ENCODE data around the gene URB1.
A peak's percentile ranks its signal among the peaks of the same experiment; 100 is the strongest.
"Not testable (repeated sequence)": the region's sequence is repeated elsewhere in the genome, so short reads cannot be mapped to it uniquely, and the experiment has no call there.

URB1 gene

GRCh38 chr21:32392299-32392879, 423 bp downstream of the URB1 start:
- Histone ChIP-seq H3K36me3 (replicated peaks) (peaks cover 12% of the 10 kb centered on the region), H3K4me1 (peaks cover 3% of the 10 kb centered on the region; the same call in 1 of the 2 replicates), H3K4me3 (peak overlapping the region; percentile 93), H3K27me3 (ENCODE audit: low read depth) (no peaks in the 10 kb centered on the region), H3K9me3 (no peaks in the 10 kb centered on the region)
- DNase-seq (ENCODE audit: low spot score in 2 of 2), result peak in 1 of 2 experiments; percentile 12
- in situ Hi-C loops (cut with MboI; ENCODE audit: low sequenced_read_pairs), result loop anchor here (25.0 kb wide), 1 partner anchor 370 kb away; the partner anchor contains the start of gene PAXBP1

DNA sequence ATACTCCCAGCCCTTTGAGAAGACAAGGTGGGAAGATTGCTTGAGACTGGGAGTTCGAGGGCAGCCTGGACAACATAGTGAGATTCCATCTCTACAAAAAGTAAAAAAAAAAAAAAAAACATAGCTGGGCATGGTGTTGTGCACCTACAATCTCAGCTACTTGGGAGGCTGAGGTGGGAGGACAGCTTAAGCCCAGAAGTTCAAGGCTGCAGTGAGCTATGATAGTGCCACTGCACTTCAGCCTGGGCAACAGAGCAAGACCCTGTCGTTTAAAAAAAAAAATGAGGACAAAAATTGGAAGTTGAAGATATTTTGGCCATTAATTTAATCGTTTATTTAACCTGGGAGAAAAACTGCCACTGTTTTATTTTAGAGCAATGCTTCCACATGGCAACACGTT, 1.1 kb downstream of the URB1 start:
- in situ Hi-C loops (cut with MboI; ENCODE audit: low sequenced_read_pairs), result loop anchor here (25.0 kb wide), 1 partner anchor 371 kb away; the partner anchor contains the start of gene PAXBP1
- H3K4me1 ChIP-seq, result peaks cover 3% of the 10 kb centered on the region; the same call in 1 of the 2 replicates

DNA sequence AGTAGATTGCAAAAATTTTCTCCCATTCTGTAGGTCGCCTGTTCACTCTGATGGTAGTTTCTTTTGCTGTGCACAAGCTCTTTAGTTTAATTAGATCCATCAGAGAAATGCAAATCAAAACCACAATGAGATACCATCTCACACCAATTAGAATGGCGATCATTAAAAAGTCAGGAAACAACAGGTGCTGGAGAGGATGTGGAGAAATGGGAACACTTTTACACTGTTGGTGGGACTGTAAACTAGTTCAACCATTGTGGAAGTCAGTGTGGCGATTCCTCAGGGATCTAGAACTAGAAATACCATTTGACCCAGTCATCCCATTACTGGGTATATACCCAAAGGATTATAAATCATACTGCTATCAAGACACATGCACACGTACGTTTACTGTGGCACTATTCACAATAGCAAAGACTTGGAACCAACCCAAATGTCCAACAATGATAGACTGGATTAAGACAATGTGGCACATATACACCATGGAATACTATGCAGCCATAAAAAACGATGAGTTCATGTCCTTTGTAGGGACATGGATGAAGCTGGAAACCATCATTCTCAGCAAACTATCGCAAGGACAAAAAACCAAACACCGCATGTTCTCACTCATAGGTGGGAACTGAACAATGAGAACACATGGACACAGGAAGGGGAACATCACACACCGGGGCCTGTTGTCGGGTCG, 2.1 kb downstream of the URB1 start:
- not testable (repeated sequence) for H3K27me3 ChIP-seq (ENCODE audit: low read depth); DNase-seq (ENCODE audit: low spot score in 2 of 2); H3K9me3 ChIP-seq; H3K4me1 ChIP-seq; H3K4me3 ChIP-seq
- in situ Hi-C loops (cut with MboI; ENCODE audit: low sequenced_read_pairs), result loop anchor here (25.0 kb wide), 1 partner anchor 372 kb away; the partner anchor contains the start of gene PAXBP1
- peaks cover 13% of the 10 kb centered on the region for H3K36me3 ChIP-seq (replicated peaks)

More for the DNA sequence above, 1.1 kb downstream of the URB1 start:
- H3K27me3 ChIP-seq (ENCODE audit: low read depth), result no peaks in the 10 kb centered on the region
- peaks cover 12% of the 10 kb centered on the region for H3K36me3 ChIP-seq (replicated peaks)
- no peaks in the 10 kb centered on the region for H3K9me3 ChIP-seq
- DNase-seq (ENCODE audit: low spot score in 2 of 2), result no peak
- H3K4me3 ChIP-seq, result peak overlapping the region; percentile 93

DNA sequence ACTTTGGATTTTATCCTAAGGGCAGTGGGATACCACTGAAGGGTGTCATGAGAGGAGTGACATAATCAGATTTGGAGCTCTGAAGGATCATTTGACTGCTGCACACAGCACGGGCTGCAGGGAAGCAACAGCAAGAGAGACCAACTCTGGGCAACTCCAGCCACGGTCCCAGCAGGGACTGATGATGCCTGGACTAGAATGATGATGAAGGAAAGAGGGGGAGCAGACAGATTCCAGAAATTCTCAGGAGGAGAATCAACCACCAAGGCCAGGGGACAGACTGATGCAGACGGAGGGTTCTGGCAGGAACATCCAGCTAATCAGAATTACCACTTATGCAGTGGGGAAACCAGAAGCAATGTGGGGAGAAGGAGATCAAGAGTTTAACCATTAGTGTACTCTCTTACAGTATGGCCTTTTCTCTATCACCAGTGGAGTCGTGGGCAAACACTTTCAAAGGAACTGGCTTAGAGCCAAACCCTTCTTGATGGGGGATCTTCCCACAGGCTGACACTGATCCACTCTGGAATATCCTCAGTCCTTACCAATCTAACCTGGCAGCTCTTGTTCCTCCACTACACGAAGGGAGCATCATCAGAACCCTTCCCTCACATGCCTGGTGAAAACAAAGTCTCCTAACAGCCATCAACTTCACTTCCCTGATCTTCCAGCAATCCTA, 3.3 kb downstream of the URB1 start:
- Histone ChIP-seq H3K4me3 (no peak overlapping the region), H3K9me3 (no peaks in the 10 kb centered on the region), H3K4me1 (peaks cover 3% of the 10 kb centered on the region; the same call in 1 of the 2 replicates), H3K27me3 (ENCODE audit: low read depth) (no peaks in the 10 kb centered on the region), H3K36me3 (replicated peaks) (peaks cover 23% of the 10 kb centered on the region)
- in situ Hi-C loops (cut with MboI; ENCODE audit: low sequenced_read_pairs), result loop anchor here (25.0 kb wide), 1 partner anchor 373 kb away; the partner anchor contains the start of gene PAXBP1
- DNase-seq (ENCODE audit: low spot score in 2 of 2), result no peak

DNA sequence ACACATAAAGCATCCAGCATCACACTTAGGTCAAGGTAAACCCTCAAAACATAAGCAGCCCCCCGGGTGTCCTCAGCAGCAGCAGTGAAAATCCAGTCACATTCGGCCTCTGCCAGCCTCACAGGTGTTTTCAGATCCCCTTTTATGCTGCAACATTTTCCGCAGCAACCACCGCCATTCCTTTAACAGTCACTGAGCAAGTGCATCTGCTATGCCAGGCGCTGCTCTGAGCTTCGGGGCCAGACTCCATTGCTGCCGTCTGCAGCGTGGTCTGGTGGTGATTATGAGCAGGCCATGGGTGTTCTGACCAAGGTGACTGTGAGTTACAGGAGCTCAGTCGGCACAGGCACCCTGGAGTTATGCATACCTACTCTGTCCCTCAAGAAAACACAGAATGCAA, 4.5 kb downstream of the URB1 start:
- H3K27me3 ChIP-seq (ENCODE audit: low read depth), result no peaks in the 10 kb centered on the region
- in situ Hi-C loops (cut with MboI; ENCODE audit: low sequenced_read_pairs), result loop anchor here (25.0 kb wide), 1 partner anchor 374 kb away; the partner anchor contains the start of gene PAXBP1
- no peak overlapping the region for H3K4me3 ChIP-seq
- H3K36me3 ChIP-seq (replicated peaks), result peaks cover 34% of the 10 kb centered on the region
- DNase-seq (ENCODE audit: low spot score in 2 of 2), result no peak
- H3K4me1 ChIP-seq, result no peaks in the 10 kb centered on the region; the same call in 1 of the 2 replicates
- no peaks in the 10 kb centered on the region for H3K9me3 ChIP-seq

- Histone ChIP-seq H3K4me3 (no peak overlapping the region), H3K27me3 (ENCODE audit: low read depth) (no peaks in the 10 kb centered on the region), H3K36me3 (replicated peaks) (peaks cover 43% of the 10 kb centered on the region), H3K9me3 (no peaks in the 10 kb centered on the region), H3K4me1 (no peaks in the 10 kb centered on the region)
- in situ Hi-C loops (cut with MboI; ENCODE audit: low sequenced_read_pairs), result loop anchor here (25.0 kb wide), 1 partner anchor 375 kb away; the partner anchor contains the start of gene PAXBP1
- DNase-seq (ENCODE audit: low spot score in 2 of 2), result no peak
Measured at GRCh38 chr21:32387151-32387550, 5.7 kb downstream of the URB1 start.

DNA sequence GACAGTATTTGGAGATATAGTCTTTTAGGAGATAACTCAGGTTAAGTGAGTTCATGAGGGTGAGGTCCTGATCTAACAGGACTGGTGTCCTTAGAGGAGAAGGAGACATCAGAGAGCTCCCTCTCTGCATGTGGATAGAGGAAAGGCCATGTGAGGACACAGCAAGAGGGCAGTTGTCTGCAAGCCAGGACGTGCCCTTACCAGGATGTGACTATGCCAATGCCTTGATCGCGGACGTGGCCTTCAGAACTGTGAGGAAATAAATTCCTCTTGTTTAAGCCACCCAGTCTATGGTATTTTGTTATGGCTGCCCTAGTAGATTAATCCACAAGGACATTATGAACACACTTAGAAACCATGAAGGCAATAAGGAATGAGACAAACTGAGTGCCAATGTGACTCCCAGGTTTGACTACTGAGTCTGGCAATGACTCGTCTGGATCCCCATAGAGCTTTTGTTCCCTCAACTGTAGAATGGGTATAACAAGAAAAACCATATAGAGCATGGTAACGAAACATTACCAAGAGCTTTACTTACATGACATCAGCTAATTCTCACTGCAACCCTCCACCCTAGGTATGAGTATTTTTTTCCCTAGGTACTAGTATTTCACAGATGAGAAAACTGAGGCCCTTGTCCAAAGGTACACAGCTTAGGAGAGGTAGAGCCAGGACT, 6.5 kb downstream of the URB1 start:
- H3K4me3 ChIP-seq, result no peak overlapping the region
- in situ Hi-C loops (cut with MboI; ENCODE audit: low sequenced_read_pairs), result loop anchor here (25.0 kb wide), 1 partner anchor 376 kb away; the partner anchor contains the start of gene PAXBP1
- H3K9me3 ChIP-seq, result no peaks in the 10 kb centered on the region
- peaks cover 46% of the 10 kb centered on the region for H3K36me3 ChIP-seq (replicated peaks)
- no peaks in the 10 kb centered on the region for H3K27me3 ChIP-seq (ENCODE audit: low read depth)
- no peaks in the 10 kb centered on the region for H3K4me1 ChIP-seq
- no peak for DNase-seq (ENCODE audit: low spot score in 2 of 2)

DNA sequence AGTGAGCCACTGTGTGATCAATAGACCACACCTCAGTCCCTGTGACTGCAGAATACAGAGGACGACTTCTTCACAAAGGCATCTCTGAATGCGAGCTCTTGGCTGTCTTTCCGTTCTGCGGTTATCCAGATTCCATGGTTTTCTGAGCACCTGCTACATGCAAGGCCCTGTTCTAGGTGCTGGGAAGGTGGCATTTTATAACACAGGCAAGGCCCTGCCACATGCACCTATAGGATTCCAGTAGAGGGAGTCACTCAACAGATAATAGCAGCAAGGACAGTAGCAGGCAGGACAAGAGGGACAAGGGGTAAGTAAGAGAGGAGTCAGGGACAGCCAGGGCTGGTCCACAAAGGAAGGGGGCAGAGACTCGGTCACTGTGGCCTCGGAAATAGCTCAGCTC, 9.0 kb downstream of the URB1 start:
- Histone ChIP-seq H3K27me3 (ENCODE audit: low read depth) (no peaks in the 10 kb centered on the region), H3K4me1 (no peaks in the 10 kb centered on the region), H3K36me3 (replicated peaks) (peaks cover 61% of the 10 kb centered on the region), H3K4me3 (no peak overlapping the region), H3K9me3 (no peaks in the 10 kb centered on the region)
- in situ Hi-C loops (cut with MboI; ENCODE audit: low sequenced_read_pairs), result loop anchor here (25.0 kb wide), 1 partner anchor 378 kb away; the partner anchor contains the start of gene PAXBP1
- no peak for DNase-seq (ENCODE audit: low spot score in 2 of 2)

- Histone ChIP-seq H3K9me3 (no peaks in the 10 kb centered on the region), H3K27me3 (ENCODE audit: low read depth) (no peaks in the 10 kb centered on the region), H3K36me3 (replicated peaks) (peaks cover 75% of the 10 kb centered on the region), H3K4me1 (no peaks in the 10 kb centered on the region), H3K4me3 (no peak overlapping the region)
- in situ Hi-C loops (cut with MboI; ENCODE audit: low sequenced_read_pairs), result loop anchor here (25.0 kb wide), 1 partner anchor 380 kb away; the partner anchor contains the start of gene PAXBP1
- no peak for DNase-seq (ENCODE audit: low spot score in 2 of 2)
Measured at GRCh38 chr21:32382108-32382644, 10.6 kb downstream of the URB1 start.

DNA sequence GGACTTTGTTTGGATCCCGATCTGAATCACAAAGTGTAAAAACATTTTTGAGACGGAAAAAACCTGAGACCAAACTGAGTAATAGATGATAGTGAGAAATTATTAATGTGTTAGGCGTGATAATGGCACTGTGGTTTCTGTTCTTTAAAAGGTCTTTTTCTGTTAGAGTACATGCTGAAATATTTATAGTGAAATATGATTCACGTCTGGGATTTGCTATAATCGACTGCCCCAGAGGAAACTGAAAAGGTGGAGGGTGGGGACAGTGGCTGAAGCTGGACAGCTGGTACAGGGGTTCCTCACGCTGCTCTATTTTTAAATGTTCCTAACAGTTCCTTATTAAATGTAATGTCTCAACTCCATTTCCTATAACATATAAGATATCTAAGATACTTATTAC, 11.2 kb downstream of the URB1 start:
- no peak for DNase-seq (ENCODE audit: low spot score in 2 of 2)
- peaks cover 80% of the 10 kb centered on the region for H3K36me3 ChIP-seq (replicated peaks)
- no peaks in the 10 kb centered on the region for H3K9me3 ChIP-seq
- H3K27me3 ChIP-seq (ENCODE audit: low read depth), result no peaks in the 10 kb centered on the region
- no peak overlapping the region for H3K4me3 ChIP-seq
- in situ Hi-C loops (cut with MboI; ENCODE audit: low sequenced_read_pairs), result loop anchor here (25.0 kb wide), 1 partner anchor 381 kb away; the partner anchor contains the start of gene PAXBP1
- H3K4me1 ChIP-seq, result no peaks in the 10 kb centered on the region

- in situ Hi-C loops (cut with MboI; ENCODE audit: low sequenced_read_pairs), result loop anchor here (25.0 kb wide), 1 partner anchor 381 kb away; the partner anchor contains the start of gene PAXBP1
- Histone ChIP-seq H3K4me1 (no peaks in the 10 kb centered on the region), H3K4me3 (no peak overlapping the region), H3K9me3 (no peaks in the 10 kb centered on the region), H3K27me3 (ENCODE audit: low read depth) (no peaks in the 10 kb centered on the region), H3K36me3 (replicated peaks) (peaks cover 85% of the 10 kb centered on the region)
- DNase-seq (ENCODE audit: low spot score in 2 of 2), result no peak
Measured at GRCh38 chr21:32380940-32381339, 11.9 kb downstream of the URB1 start.

GRCh38 chr21:32378956-32379355, 13.9 kb downstream of the URB1 start:
- Histone ChIP-seq H3K4me3 (no peak overlapping the region), H3K36me3 (replicated peaks) (peaks cover 86% of the 10 kb centered on the region), H3K27me3 (ENCODE audit: low read depth) (no peaks in the 10 kb centered on the region), H3K4me1 (no peaks in the 10 kb centered on the region), H3K9me3 (no peaks in the 10 kb centered on the region)
- in situ Hi-C loops (cut with MboI; ENCODE audit: low sequenced_read_pairs), result loop anchor here (25.0 kb wide), 1 partner anchor 383 kb away; the partner anchor contains the start of gene PAXBP1
- no peak for DNase-seq (ENCODE audit: low spot score in 2 of 2)

DNA sequence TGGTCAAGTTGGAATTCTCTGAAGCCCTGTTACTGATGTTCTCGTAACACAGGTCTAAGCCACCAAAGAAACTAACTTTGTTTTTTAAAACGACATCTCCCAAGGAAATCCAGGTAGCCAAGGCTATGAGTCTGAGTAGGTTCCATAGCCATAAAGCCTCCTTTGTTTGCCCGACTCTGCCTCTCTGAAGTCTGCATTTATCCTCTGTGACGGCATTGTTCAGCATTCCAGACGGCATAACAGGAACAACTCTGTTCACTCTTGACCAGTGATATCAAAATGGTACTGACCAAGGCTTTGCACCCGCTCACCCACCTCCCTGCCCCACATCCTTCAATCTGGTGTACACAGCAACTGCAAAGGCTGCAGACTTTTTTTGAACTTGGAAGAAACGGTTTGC, 14.8 kb downstream of the URB1 start:
- H3K27me3 ChIP-seq (ENCODE audit: low read depth), result no peaks in the 10 kb centered on the region
- H3K4me3 ChIP-seq, result no peak overlapping the region
- in situ Hi-C loops (cut with MboI; ENCODE audit: low sequenced_read_pairs), result loop anchor here (25.0 kb wide), 1 partner anchor 384 kb away; the partner anchor contains the start of gene PAXBP1
- DNase-seq (ENCODE audit: low spot score in 2 of 2), result no peak
- peaks cover 86% of the 10 kb centered on the region for H3K36me3 ChIP-seq (replicated peaks)
- no peaks in the 10 kb centered on the region for H3K9me3 ChIP-seq
- no peaks in the 10 kb centered on the region for H3K4me1 ChIP-seq

All from HAP-1 (cell line).